ENCODE data around the gene TEDC2.
"Not testable (repeated sequence)": the region's sequence is repeated elsewhere in the genome, so short reads cannot be mapped to it uniquely, and the experiment has no call there.

The TEDC2 gene

DNA sequence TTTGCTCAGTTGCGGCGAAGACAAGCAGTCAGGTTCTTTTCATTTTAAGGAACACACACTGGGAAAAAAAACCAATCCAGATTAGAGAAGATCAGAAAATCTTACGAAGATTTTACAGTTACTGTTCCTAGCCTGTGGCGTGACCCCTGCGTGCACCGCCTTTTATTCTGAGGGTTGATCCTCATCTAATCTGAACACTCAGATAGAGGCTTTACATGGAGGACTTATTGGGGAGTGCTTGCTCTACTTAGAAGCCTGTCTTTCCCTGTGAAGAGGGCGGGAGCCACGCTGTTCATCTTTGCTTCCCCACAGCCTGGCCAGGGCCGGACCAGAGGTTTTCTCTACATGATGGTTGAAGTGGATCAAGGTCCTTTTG is 16.4 kb downstream of the TEDC2 start:
- no peak for DNase-seq (ENCODE audit: low read depth in 3 of 3, low spot score in 1 of 3)

DNA sequence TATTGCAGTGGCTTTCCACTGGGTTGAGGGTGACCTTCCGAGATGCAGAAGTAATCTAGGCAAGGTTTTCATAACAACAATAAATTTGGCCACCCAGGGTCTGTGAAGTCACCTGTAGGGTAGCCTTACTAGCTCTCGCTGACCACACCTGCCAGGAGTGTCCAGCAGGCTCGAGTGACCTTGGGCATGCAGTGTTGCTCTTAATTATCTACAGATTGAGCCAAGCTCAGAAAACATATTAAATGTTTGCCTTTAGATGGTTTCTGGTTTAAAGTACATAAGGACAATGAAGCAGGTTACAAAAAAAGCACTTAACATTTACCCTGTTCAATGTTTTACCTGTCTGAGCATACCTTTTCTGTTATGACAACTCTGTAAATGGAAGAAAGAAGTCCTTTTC is 16.8 kb downstream of the TEDC2 start:
- no peak for DNase-seq (ENCODE audit: low read depth in 3 of 3, low spot score in 1 of 3)

DNA sequence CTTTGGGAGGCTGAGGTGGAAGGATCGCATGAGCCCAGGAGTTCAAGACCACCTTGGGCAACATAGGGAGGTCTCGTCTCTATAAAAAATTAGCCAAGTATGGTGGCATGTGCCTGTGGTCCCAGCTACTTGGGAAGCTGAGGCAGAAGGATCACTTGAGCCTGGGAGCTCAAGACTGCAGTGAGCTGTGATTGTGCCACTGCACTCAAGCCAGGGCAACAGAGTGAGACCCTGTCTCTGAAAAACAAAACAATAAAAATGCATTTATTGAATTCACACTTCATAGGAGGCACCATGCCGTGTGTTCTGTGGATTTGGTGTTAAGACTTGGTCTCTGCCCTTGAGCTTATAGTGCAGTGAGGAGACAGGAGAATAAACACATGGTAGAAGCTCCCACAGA is 17.4 kb downstream of the TEDC2 start:
- no peak for DNase-seq (ENCODE audit: low read depth in 3 of 3, low spot score in 1 of 3)

DNA sequence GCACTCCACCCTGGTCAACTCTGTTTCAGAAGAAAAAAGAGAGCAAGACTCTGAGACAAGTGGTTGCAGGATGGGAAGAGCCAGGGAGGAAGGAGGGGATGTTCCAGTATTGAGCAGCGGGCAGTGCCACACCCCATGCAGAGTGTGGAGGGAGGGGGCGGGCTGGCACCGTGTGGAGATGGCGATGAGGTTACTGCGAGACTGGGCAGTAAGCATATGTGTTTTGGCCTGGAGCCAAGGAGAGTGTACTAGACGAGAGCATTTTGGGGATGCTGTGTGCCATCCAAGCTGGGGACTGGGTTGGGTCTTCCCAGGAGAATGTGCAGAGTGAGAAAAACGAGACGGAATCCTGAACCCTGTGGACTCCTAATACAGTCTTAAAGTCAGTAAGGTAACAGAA is 18.4 kb downstream of the TEDC2 start:
- no peak for DNase-seq (ENCODE audit: low read depth in 3 of 3, low spot score in 1 of 3)

DNA sequence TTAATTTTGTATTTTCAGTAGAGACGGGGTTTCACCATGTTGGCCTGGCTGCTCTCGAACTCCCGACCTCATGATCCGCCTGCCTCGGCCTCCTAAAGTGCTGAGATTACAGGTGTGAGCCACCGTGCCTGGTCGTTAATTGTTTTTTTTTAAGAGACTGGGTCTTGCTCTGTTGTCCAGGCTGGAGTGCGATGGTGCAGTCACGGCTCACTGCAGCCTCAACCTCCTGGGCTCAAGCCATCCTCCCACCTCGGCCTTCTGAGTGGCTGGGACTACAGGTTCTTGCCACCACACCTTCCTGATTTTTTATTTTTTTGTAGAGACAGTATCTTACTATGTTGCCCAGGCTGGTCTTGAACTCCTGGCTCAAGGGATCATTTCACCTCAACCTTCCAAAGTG is 20.1 kb downstream of the TEDC2 start:
- DNase-seq (ENCODE audit: low read depth in 3 of 3, low spot score in 1 of 3): not testable (repeated sequence)

DNA sequence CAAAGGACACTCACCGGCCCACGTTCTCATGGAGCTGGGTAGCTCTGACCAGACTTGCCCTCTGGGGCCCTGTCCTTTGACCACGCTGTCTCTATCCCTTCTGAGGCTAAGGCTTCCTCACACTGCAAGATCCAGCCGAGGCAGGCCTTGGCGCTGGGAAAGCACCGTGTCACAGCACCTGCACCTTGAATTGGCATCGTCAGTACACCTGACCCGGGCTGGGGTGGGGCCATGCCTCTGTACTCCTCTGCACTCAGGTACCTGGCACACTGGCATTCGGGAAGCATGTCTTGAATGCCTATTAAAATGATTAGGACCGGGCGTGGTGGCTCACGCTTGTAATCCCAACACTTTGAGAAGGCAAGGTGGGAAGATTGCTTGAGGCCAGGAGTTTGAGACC is 21.0 kb downstream of the TEDC2 start:
- no peak for DNase-seq (ENCODE audit: low read depth in 3 of 3, low spot score in 1 of 3)

DNA sequence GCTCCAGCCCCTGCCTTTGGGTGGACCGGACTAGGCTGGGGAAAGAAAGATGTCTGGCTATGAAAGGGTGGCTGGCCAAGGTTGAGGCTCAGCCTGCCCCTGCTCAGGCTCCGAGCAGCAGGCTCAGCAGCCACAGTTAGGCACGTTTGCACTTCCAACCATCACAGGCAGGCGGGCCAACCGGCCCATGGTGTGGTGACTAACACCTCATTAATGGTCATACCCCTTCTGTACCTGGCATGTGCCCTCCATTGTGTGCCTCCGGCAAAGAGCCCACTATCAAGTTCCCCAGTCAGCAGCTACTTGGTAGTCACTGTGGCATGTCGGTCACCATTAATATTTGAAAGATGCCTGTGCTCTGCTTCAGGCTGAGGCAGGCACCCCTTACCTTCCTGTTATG is 21.8 kb downstream of the TEDC2 start:
- DNase-seq (ENCODE audit: low read depth in 3 of 3, low spot score in 1 of 3): no peak

DNA sequence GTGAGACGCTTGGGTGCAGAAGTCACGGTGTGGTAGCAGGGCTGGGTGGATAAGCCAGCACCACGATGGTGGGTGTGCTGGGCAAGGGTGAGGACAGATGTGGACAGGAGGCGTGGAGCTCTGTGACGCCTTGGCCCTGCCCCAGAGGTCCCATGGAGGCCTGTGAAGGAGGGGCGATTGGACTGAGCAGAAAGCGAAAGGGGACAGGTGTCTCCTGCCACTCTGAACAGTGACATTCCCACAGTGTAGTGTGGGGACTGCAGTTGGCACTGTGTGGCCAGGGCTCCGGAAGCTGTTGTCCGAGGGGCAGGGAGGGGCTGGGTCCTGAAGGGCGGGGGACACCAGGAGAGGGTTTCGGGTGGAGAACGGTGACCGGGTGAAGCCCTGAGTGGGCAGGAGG is 22.3 kb downstream of the TEDC2 start:
- DNase-seq (ENCODE audit: low read depth in 3 of 3, low spot score in 1 of 3): no peak

DNA sequence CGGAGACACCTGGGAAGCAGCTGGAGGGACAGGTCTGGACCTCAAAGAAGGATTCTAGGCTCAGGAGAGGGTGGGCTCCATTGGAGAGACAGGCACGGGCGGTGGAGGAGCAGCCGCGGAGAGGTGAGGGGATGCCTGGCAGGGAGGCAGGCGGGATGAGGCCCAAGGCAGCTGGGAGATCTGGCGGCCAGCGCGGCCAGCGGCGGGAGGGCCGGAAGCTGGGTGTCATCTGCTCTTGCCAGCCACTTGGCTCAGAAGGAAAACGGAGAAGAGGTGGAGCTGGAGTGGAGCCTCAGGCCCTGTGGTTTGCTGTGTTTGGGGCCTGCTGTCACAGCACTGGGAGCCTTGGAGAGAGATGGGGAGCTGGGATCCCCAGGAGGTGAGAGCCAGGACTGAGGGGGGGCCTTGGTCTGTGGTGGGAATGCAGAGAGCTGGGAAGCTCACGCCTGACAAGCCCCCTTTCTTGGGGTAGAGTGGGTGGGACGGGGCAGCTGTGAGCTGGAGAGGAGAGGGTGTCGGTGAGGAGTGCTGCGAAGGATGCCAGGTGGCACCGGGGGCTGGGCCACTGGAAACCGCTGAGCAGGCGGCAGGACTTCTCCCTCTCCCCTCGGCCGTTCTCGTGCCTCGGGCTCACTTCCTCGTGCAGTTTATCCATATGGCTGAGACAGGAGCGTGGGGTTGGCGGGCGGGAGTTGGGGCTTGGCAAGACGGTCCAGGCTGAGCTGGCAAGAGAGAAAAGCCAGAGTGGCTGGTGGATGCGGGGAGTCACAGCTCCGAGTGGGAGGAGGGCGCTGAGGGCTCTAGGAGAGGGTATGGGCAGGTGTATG is 23.0 kb downstream of the TEDC2 start:
- DNase-seq (ENCODE audit: low read depth in 3 of 3, low spot score in 1 of 3): no peak

DNA sequence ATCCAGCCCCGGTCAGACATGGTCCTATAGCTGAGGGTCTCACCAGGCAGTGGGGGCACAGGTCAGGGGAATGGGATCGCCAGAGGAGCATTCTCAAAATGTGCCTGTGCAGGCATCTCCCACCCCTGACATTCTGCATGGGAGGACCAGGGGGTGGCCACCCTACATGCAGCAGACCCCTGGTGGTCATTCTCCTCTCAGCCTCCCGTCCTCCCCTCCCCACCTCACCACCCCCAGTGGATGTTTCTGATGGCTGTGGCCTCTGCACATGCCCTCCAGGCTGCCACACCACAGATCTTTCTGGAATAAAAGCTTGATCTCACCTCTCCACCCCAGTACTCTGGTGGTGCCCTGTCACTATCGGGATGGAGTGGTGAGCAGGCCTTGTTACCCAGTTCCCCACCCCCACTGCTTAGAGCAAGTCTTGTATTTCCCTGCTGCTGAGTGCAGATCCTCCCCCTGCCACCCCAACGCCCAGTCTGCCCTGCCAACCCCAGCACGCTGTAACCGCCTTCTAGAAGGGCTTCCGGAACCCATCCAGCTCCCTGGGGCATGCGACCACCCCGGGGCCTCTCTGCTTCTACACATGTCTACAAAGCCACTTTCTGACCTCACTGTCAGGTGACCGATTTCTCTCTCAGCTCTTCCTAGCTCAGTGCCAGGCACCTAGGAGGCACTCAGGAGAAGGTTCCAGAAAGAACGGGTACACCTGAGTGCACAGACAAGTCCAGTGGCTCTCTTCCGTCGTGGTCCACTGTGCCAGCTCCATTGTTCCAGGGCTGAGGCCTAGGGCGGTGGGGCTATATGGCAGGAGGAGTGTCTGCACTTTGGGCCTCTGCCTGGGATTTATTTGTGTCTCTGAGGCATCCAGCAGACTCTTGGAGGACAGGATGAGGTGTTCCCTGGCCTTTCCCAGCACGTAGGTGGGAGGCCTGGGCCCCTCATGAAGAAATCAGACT is 24.3 kb downstream of the TEDC2 start:
- no peak for DNase-seq (ENCODE audit: low read depth in 3 of 3, low spot score in 1 of 3)

DNA sequence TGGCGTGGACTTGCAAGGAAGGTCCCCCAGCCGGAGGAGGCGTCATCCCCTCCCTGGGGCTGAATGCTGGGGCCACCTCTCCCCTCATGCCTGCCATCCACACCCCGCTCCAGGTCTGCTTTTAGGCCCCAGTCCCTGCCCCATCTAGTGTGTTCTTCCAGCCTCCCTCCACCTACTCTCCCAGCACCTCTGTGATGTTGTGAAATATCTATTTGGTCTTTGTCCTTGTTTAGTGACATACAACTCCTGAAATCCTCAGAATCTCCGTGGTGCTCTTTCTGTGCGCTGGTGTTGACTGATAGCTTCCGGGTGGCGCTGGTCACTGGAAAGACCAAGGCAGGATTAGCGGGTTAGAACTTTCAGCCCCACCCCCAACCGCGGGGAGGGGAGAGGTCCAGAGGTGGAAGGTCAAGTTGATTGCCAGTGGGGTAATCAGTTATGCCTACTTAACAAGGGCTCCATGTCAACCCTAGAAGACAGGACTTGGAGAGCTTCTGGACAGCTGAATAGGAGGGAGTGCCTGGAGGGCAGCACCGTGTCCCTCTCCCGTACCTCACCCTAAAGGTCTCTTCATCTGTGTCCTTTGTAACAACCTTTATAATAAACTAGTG is 25.1 kb downstream of the TEDC2 start:
- no peak for DNase-seq (ENCODE audit: low read depth in 3 of 3, low spot score in 1 of 3)

DNA sequence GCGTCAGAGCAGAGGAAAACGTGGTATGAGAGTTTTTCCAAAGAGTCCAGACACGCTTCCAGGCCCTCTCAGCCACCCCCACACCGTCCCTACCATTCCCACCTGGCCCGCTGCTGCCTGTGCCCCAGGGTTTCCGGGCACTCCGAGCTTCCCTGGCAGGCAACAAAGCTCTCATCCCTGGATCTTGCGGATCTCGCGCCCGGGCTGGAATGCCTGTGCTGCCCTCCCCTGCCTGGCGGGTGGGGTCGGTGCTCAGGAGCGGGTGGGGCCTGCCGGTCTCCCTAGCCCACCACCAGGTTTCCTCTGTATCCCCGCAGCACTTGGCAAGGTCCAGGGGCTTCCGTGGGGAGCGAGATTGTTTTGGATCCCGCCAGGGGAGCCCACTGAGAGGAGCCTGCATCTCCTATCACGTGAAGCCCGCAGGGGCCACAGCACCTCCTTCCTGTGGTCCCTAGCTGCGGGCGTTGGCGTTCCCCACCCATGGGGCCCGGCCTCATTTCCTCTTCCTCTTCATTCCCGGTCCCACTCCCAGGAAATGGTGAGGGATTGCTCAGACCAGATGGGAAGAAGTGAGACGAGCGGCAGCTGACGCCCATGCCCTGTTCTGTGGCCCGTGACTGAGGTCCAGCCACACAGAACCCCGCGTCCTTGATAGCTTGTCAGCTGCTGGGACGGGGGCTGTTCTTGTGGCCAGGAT is 26.1 kb downstream of the TEDC2 start:
- no peak for DNase-seq (ENCODE audit: low read depth in 3 of 3, low spot score in 1 of 3)

DNA sequence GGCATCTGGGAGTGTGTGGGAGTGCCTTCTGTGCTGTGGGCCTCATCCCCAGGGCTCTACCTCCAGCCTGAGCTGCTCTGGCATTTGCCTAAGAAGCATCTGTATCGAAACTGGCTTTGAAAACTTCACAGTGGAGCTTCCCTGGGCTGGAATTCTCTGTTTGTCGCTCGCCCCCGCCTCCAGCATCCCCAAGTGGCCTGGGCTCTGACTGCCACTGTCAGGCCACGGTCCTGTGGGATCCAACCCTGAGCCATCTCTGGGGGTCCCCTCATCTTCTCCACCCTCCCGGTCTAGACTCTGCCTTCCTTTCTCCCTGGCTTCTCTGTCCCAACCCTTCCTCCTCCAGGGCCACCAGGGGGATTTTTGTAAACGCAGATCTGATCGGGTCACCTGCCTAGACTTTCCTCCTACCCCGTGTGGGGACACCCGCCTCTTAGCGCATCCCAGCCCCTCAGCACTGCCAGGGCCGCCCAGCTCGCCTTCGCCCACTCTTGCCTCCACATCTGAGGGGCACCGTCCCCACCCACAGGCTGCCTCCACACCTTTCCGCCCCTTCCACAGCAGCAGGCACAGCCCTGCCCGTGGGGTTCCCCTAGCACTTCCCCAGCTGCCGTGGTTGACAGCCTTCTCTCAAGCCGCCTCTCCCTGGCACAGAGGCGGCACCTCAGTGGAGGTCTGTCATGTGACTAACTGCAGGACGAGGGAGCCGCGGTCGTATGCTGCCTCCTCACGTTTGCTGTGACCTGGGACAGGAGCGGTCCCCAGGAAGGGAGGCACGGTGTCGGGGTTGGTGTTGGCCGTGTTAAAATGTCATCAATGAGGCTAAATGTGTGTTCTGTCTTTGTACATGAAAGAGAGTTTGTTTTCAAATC is 27.0 kb downstream of the TEDC2 start:
- peak; percentile 59 to 74 (median 63) for DNase-seq (ENCODE audit: low read depth in 3 of 3, low spot score in 1 of 3)

DNA sequence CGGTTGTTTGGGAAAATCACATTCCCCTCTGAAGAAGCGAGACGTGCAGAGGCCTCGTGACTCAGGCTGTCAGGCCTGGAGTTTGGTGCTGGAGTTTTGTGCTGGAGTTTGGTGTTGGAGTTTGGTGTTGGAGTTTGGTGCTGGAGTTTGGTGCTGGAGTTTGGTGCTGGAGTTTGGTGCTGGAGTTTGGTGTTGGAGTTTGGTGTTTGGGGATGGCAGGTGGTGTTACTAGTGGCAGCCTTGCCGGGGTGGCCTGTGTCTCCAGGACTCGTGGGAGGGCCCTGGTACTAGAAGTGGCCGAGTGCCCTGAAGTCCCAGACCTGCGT is 27.6 kb downstream of the TEDC2 start:
- no peak for DNase-seq (ENCODE audit: low read depth in 3 of 3, low spot score in 1 of 3)

DNA sequence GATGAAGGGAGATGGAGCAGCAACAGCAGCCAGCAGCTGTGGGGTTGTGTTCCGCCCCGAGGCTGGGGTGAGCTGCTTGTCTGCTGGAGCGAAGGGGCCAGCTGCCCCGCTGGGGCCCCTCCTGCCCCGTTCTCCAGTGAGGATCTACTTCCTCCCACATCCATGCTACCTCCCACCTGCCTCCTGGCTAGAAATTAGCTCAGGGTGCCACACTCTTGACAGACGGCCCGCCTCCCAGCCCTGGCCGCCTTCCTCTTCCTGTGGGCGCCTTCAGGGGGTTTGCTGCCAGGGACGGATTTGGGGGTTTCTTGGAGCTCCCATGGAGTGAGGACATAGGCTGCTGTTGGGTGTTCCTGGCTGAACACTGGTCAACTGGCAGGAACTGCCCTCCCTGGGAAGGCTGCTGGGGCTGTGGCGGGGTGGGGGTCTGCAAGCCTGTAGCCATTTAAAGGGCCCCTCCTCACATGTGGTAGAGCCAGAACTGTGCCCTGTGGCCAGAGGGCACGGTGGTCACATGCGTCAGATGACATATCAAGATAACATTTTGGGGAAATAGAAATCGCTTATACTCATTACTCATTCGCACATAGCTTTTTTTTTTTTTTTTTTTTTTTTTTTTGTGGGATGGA is 28.1 kb downstream of the TEDC2 start:
- DNase-seq (ENCODE audit: low read depth in 3 of 3, low spot score in 1 of 3): no peak

DNA sequence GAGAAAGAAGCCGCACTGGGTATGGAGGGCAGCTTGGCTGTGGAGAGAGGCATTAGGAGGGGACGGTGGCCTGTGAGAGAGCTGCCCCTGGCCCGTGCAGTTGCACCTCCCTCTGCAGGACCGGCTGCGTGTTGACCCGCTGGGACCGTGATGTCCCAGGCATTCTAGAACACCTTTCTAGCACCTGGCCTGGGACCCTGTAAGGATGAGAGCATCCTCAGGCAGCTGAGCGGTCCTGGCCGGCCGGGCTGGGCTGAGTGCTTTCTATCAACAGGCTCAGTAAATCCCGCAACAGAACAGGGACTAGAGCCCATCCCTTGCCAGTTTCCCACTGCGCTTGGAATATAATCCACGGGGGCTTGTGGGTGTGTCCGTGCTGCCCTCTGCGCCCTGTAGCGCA is 29.7 kb downstream of the TEDC2 start:
- no peak for DNase-seq (ENCODE audit: low read depth in 3 of 3, low spot score in 1 of 3)

DNA sequence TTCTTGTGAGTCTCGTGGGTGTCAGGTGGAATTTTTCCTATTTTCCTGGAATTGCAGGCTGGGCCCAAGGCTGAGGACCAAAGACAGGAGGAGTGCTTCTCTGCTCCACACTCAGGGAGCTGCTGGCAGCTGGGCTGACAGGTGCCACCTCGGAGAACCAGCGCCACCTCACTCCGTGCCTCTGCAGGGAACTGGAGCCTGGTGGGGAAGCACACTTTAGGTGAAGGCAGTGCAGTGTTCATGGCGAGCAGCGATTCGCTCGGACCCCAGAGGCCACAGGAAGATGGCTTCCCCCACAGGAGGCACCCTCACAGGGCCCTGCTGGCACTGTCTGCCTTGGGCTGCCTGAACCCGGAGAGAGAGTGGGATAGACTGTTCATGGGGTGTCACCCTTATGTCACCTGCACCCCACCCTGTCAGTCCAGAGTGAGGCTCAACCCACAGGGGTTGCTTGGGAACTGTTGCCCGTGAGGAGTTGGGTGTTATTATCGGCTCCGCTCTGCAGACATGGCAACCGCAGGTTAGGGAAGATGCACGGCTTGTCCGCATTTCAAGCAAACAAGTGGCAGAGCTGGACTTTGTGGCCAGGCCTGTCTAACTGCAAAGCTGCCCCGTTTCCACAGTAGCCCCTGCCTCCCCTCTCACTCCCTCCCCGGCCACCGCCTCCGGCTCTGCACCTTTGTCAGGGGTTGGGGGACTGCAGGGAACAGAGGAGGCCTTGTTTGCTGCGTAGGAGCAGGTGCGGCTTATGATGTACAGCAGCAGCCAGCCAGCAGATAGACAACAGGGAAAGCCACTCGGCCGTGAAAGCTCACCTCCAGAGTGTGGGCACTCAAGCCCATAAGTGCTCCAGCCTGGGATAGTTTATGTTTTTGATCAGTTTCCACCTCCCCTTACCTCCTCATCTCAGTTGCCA is 30.5 kb downstream of the TEDC2 start:
- no peak for DNase-seq (ENCODE audit: low read depth in 3 of 3, low spot score in 1 of 3)

DNA sequence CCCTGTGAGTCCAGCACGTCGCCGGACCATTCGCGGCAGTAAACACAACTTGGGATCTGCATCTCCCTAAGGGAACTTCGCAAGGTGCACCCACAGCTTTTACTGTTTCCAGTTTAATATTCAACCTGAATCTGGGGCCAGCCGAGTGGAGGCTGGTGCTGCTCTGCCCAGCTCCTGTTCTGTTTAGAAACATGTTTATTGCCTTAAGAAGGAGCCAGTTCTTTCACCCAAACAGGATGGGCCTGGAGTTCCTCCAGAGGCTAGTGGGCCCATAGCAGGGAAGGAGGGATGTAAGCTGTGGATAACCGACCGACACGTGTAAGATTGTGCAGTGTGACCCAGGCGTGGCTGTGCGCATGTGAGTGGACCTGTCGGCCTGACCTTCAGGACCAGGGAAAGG is 32.4 kb downstream of the TEDC2 start:
- DNase-seq (ENCODE audit: low read depth in 3 of 3, low spot score in 1 of 3): no peak

DNA sequence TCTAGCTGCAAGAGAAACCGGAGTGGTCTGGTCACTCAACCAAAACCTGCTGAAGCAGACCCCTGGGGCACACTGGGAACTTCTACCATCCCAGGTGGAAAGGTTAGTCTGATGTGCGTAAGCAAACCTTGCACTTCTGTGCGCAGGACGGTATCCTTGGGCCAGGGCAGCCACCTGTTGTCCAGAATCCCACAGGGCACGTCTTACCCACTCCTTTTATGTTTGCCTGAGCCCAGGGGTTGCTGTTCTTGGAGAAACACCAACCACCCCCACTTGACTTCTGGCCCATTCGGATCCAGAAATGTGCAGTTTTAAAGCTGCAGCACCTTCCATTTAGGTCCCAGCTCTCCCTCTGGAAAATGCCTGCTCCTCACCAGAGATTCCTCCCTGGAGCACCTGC is 33.7 kb downstream of the TEDC2 start:
- DNase-seq (ENCODE audit: low read depth in 3 of 3, low spot score in 1 of 3): no peak
